Stomach (tissue), 9 donors: ENCODE results near the gene ZBTB49. TPM values are rescaled to one million over a fixed set of nuclear protein-coding genes. Genes with fewer than 3 reads are reported as not detected.
A peak's percentile ranks its signal among the peaks of the same experiment; 100 is the strongest.

ENCODE experiments used
- DNase-seq, 2 donors: peaks; one replicate each; pipeline versions ENCODE4 v3.0.0 to v3.0.0-alpha.2; 2013 to 2019
- H3K27ac ChIP-seq, 5 donors: fragments of 200-600 bp in 4 of 5; sonication (generic) in 4 of 5; one replicate each; pipeline ENCODE4 v1.5.1; 2013 to 2019; ENCODE audit warnings: mild to moderate bottlenecking in 1 of 5, moderate library complexity in 1 of 5
- H3K27me3 ChIP-seq, 3 donors: fragments of 200-600 bp; sonication (generic); one replicate each; pipeline ENCODE4 v1.5.1; 2017 to 2019; ENCODE audit warnings: mixed run types in 1 of 3
- H3K36me3 ChIP-seq, 4 donors: fragments of 200-600 bp; sonication (generic); 1 replicate in 3 of 4; 2 replicates in 1 of 4; pipeline ENCODE4 v1.5.1; 2016 to 2019
- H3K4me1 ChIP-seq, 4 donors: fragments of 200-600 bp; sonication (generic); one replicate each; pipeline ENCODE4 v1.5.1; 2016 to 2019
- H3K4me3 ChIP-seq, 4 donors: fragments of 200-600 bp; sonication (generic) in 3 of 4; one replicate each; pipeline ENCODE4 v1.5.1; 2016 to 2019; ENCODE audit warnings: mild to moderate bottlenecking in 1 of 4
- H3K9me3 ChIP-seq, 4 donors: fragments of 200-600 bp; sonication (generic); one replicate each; pipeline ENCODE4 v1.5.1; 2016 to 2019
- EP300 ChIP-seq: sonication (generic); formaldehyde crosslinking; IDR thresholded peaks from one replicate; pipeline ENCODE4 v1.6.1; 2017; ENCODE audit warnings: antibody characterized with exemption
- POLR2A ChIP-seq, 4 donors: fragments of 450-650 bp; IDR thresholded peaks; one replicate each; pipeline ENCODE4 v1.6.1; 2016; ENCODE audit warnings: antibody characterized with exemption in 4 of 4, control low read depth in 2 of 4, mild to moderate bottlenecking in 1 of 4, moderate library complexity in 1 of 4
- POLR2AphosphoS5 ChIP-seq, 3 donors: sonication (generic); formaldehyde crosslinking; IDR thresholded peaks; one replicate each; pipeline ENCODE4 v1.6.1; 2016; ENCODE audit warnings: antibody characterized with exemption in 3 of 3
- WGBS, 5 donors: extraction: QIAGEN DNeasy Blood & Tissue Kit in 3 of 5; methylation state at CpG; one replicate each; pipeline versions ENCODE4 v1.1.5 to v1.1.7; 2013 to 2018; 5-methylcytosine and 5-hydroxymethylcytosine counted together
- intact Hi-C: fragments of 100-400 bp; cut with DNase I; formaldehyde crosslinking; loops from one replicate; pipeline ENCODE4 v1.15.1; 2023; ENCODE audit warnings: low total_unique reads
- polyA plus RNA-seq, 3 donors: library from polyadenylated mRNA; stranded (reverse); fragments of 200-250 nt; gene quantifications; one replicate each; pipeline ENCODE4 v1.2.3, GENCODE V29; 2013
- total RNA-seq, 5 donors: library from RNA; depleted of rRNA; stranded (reverse); fragments of >200 nt; gene quantifications; one replicate each; pipeline versions ENCODE4 v1.1.0 to v1.2.3, GENCODE V29; 2014 to 2016
- TF ChIP-seq, protein P1 (sequence below), 7 experiments: fragments of 450-650 bp in 4 of 7; fragments of 200-600 bp in 3 of 7; sonication (generic) in 3 of 7; IDR thresholded peaks; one replicate each; pipeline ENCODE4 v1.5.1; 2016 to 2019; ENCODE audit warnings: antibody characterized with exemption in 7 of 7, control low read depth in 2 of 7, mild to moderate bottlenecking in 1 of 7
- donor health status: healthy with polysubstance abuse.
- donor health status: Bipolar disorder and iron deficiency.
- donor health status: healthy.

Gene ZBTB49
- total and polyA plus RNA-seq, 8 donors: 0.29 to 7.6 (median 2.7) TPM; not detected in 1

DNA sequence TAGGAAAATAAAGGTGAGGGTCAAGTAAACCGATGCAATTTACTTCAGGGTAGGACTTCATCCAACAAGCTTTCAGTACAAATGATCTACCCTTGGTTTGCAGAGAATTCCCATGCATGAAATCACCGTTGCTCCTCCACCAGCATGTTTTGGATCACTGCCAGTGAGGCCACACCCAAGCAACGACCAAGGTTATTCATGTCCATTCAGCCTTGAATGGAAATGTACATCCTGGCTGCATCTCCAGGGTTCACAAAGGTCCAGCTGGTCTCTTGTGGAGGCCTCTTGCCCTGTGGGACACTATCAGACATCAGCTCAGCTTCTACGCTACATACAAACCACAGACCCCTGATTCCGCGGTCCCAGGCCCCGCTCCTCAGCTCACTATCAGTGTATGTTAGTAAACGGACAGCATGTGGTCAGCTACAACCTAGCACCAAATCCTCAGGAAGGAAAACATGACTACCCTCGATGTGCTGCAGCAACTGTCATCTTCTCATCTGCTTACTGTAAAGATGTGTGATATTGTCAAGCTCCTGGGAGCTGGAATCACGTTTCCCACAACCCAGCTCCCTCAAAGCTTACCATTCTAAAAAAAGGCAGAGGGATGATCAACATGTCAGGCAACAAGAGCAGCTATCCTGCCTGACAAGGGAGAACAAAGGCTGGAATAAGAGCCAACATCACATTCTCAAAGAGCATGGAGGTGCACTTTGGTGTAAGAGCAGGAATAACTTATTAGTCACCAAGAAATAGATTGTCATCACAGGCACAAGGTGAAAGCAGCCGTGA, 5.0 kb upstream of the ZBTB49 start:
- Histone ChIP-seq H3K4me1 (peaks cover 6 to 20% (median 14%) of the 10 kb centered on the region in 4 donors), H3K27ac (no peak overlapping the region), H3K9me3 (no peaks in the 10 kb centered on the region), H3K36me3 (peaks cover 8 to 64% (median 56%) of the 10 kb centered on the region in 4 donors), H3K27me3 (no peaks in the 10 kb centered on the region), H3K4me3 (no peak overlapping the region)
- WGBS, 5 donors: 76 to 80% (median 78%) methylated on average over 11 of the region's 11 CpGs
- DNase-seq: peak in 1 of 2 donors; percentile 48
- intact Hi-C loops: no loop called here
- TF ChIP-seq POLR2AphosphoS5 (IDR thresholded peaks at IDR 0.05) (no peak), POLR2A (IDR thresholded peaks at IDR 0.05) (no peak), EP300 (no peak)
- TF ChIP-seq, protein P1, sequence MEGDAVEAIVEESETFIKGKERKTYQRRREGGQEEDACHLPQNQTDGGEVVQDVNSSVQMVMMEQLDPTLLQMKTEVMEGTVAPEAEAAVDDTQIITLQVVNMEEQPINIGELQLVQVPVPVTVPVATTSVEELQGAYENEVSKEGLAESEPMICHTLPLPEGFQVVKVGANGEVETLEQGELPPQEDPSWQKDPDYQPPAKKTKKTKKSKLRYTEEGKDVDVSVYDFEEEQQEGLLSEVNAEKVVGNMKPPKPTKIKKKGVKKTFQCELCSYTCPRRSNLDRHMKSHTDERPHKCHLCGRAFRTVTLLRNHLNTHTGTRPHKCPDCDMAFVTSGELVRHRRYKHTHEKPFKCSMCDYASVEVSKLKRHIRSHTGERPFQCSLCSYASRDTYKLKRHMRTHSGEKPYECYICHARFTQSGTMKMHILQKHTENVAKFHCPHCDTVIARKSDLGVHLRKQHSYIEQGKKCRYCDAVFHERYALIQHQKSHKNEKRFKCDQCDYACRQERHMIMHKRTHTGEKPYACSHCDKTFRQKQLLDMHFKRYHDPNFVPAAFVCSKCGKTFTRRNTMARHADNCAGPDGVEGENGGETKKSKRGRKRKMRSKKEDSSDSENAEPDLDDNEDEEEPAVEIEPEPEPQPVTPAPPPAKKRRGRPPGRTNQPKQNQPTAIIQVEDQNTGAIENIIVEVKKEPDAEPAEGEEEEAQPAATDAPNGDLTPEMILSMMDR (IDR thresholded peaks at IDR 0.05): no peak

GRCh38 chr4:4288098-4288497, 2.0 kb upstream of the ZBTB49 start:
- no peaks in the 10 kb centered on the region for H3K9me3 ChIP-seq
- TF ChIP-seq POLR2AphosphoS5 (IDR thresholded peaks at IDR 0.05) (no peak), POLR2A (IDR thresholded peaks at IDR 0.05) (no peak)
- TF ChIP-seq, protein P1 (IDR thresholded peaks at IDR 0.05): no peak
- DNase-seq: no peak
- peaks cover 4 to 36% (median 30%) of the 10 kb centered on the region in 4 donors for H3K36me3 ChIP-seq
- intact Hi-C loops: no loop called here
- H3K27me3 ChIP-seq: no peaks in the 10 kb centered on the region
- H3K4me1 ChIP-seq: peaks cover 14 to 38% (median 29%) of the 10 kb centered on the region in 4 donors
- H3K4me3 ChIP-seq: no peak overlapping the region
- H3K27ac ChIP-seq: no peak overlapping the region

DNA sequence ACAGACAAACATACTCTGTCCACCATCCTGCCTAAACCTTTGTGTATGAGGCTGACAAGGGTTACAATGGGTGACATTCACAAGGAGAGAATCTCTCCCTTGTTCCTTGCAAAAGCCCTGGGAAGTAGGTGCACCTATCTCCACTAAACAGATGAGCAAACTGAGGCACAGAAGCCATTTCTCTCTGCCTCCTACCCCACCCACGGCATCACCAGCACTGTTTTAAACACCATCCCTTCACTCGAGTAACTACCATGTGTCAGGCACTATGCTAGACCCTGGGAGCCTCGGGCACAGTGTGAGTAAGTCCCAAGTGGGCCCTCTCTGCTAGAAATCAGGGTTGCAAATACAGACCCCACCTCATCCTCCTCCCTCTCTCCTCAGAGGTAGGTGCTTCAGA, 996 bp upstream of the ZBTB49 start:
- H3K27ac ChIP-seq: peak overlapping the region in 2 of 5 donors; percentile 84 to 87
- intact Hi-C loops: no loop called here
- no peaks in the 10 kb centered on the region for H3K27me3 ChIP-seq
- no peak for TF ChIP-seq POLR2AphosphoS5 (IDR thresholded peaks at IDR 0.05)
- TF ChIP-seq, protein P1 (IDR thresholded peaks at IDR 0.05): no peak
- TF ChIP-seq POLR2A (IDR thresholded peaks at IDR 0.05): no peak
- TF ChIP-seq EP300: no peak
- 27 to 36% (median 32%) methylated on average over 3 of the region's 3 CpGs for WGBS, 5 donors
- no peaks in the 10 kb centered on the region for H3K9me3 ChIP-seq
- peak overlapping the region; percentile 77 to 100 (median 97) for H3K4me3 ChIP-seq
- peaks cover 14 to 38% (median 31%) of the 10 kb centered on the region in 4 donors for H3K4me1 ChIP-seq
- DNase-seq: no peak
- H3K36me3 ChIP-seq: peaks cover 4 to 27% (median 22%) of the 10 kb centered on the region in 4 donors

DNA sequence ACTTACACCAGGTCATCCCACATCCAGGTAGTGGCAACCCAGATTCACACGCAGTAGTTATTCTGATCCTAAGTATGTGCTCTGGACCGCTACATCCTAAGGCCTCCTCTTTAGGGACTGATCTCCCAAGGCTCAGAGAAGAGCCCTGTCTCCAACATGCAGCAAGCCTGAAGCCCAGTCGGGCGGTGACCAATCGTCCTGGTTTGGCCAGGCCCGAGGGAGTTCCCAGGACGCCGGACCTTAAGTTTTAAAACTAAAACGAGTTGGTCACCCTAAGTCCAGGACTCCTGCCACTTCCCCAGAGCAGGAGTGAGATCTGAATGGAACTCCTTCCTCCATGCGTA, 482 bp upstream of the ZBTB49 start:
- no peak for DNase-seq
- Histone ChIP-seq H3K27ac (peak overlapping the region; percentile 60 to 88 (median 84)), H3K27me3 (no peaks in the 10 kb centered on the region), H3K36me3 (peaks cover 4 to 22% (median 20%) of the 10 kb centered on the region in 4 donors), H3K4me3 (peak overlapping the region; percentile 77 to 100 (median 97)), H3K4me1 (peaks cover 14 to 38% (median 31%) of the 10 kb centered on the region in 4 donors), H3K9me3 (no peaks in the 10 kb centered on the region)
- TF ChIP-seq POLR2AphosphoS5 (IDR thresholded peaks at IDR 0.05) (no peak), EP300 (no peak), POLR2A (IDR thresholded peaks at IDR 0.05) (no peak)
- TF ChIP-seq, protein P1 (IDR thresholded peaks at IDR 0.05): no peak
- intact Hi-C loops: no loop called here
- 0 to 1% (median 1%) methylated on average over 10 of the region's 10 CpGs for WGBS, 5 donors
